NCI-H524 (cell line): Measurements from ENCODE around the gene GAB2.
"Not testable (repeated sequence)": the region's sequence is repeated elsewhere in the genome, so short reads cannot be mapped to it uniquely, and the experiment has no call there.

ENCODE experiments used
- DNase-seq, 2 experiments: peaks; one replicate each; lab custom pipeline; 2025; lab: John Stamatoyannopoulos, UW

The GAB2 gene

GRCh38 chr11:78187366-78188285 is 230.0 kb downstream of the GAB2 start:
- DNase-seq, result peak in 1 of 2 experiments; percentile 44

- no peak for DNase-seq
These were observed 236.4 kb downstream of the GAB2 start for GRCh38 chr11:78181185-78181584.

GRCh38 chr11:78180751-78181150 is 236.9 kb downstream of the GAB2 start:
- DNase-seq, result no peak

- DNase-seq, result no peak
These were observed 238.1 kb downstream of the GAB2 start for GRCh38 chr11:78179459-78180071.

GRCh38 chr11:78177216-78177615 is 240.4 kb downstream of the GAB2 start:
- no peak for DNase-seq

- DNase-seq, result no peak
These were observed 240.9 kb downstream of the GAB2 start for GRCh38 chr11:78176605-78177141.

GRCh38 chr11:78175862-78176261 is 241.8 kb downstream of the GAB2 start:
- DNase-seq, result not testable (repeated sequence)

- DNase-seq, result no peak
These were observed 245.7 kb downstream of the GAB2 start for GRCh38 chr11:78171951-78172350.

- DNase-seq, result no peak
These were observed 246.6 kb downstream of the GAB2 start for GRCh38 chr11:78170874-78171549.

GRCh38 chr11:78170413-78170812 is 247.2 kb downstream of the GAB2 start:
- DNase-seq, result no peak

- DNase-seq, result no peak
These were observed 248.8 kb downstream of the GAB2 start for GRCh38 chr11:78168539-78169477.

- DNase-seq, result no peak
These were observed 250.7 kb downstream of the GAB2 start for GRCh38 chr11:78166855-78167469.
